Mononuclear cell (primary cell): ENCODE measurements around the gene RAI14. TPM values are rescaled to one million over a fixed set of nuclear protein-coding genes. Genes with fewer than 3 reads are reported as not detected.

Experiments
- H3K27me3 ChIP-seq: 2 replicates; pipeline ENCODE4 v1.6.0; 2011; ENCODE audit warnings: low read length, control low read depth; ENCODE audit not compliant: insufficient read depth
- H3K4me1 ChIP-seq: 2 replicates; pipeline ENCODE4 v1.5.1; 2011; ENCODE audit warnings: mild to moderate bottlenecking, low read length, control low read depth; ENCODE audit not compliant: insufficient read depth
- H3K4me3 ChIP-seq: 2 replicates; pipeline ENCODE4 v1.5.1; 2011; ENCODE audit warnings: mild to moderate bottlenecking, low read length, moderate library complexity
- H3K9me3 ChIP-seq: 2 replicates; pipeline ENCODE4 v1.5.1; 2011; ENCODE audit warnings: low read depth, mild to moderate bottlenecking, control low read depth, low read length
- total RNA-seq: library from RNA; depleted of rRNA; stranded (reverse); fragments of >200 nt; gene quantifications from one replicate; pipeline ENCODE4 v1.2.3, GENCODE V29; 2012

Gene RAI14
- total RNA-seq, 1 donor: 0.63 TPM

DNA sequence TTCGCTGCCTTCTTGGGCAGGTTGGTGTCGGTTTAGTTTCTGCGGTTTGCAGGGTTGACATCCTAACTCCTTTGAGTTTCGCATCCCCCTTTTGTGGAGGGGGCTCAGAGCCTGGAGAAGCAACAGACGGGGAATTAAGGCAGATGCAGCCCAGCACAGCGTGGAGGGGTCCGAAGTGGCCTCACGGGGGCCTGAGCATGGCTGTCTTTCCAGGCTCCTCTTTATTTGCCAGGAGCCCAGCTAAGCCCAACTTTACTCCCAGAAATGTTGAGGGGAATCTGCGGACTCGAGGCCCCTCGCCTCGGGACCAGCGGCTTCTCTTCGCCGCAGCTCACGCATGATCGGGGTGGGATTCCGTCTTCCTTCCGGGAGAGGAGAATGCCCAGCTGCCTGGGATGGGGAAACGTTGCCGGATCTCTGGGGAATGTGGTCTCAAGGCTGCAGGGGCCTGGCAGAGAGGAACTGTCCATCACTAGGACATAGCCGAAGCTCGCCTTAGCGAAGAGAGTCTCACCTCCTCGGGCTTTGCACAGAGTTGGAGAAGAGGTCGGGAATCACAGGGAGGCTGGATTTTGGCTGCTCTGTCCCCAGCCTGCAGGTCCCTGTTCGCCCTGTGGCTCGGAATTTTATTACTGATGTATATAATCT is 1.3 kb downstream of the RAI14 start:
- peaks cover 41% of the 10 kb centered on the region for H3K27me3 ChIP-seq
- peaks cover 13% of the 10 kb centered on the region for H3K4me1 ChIP-seq
- no peak overlapping the region for H3K4me3 ChIP-seq
- H3K9me3 ChIP-seq: no peaks in the 10 kb centered on the region

DNA sequence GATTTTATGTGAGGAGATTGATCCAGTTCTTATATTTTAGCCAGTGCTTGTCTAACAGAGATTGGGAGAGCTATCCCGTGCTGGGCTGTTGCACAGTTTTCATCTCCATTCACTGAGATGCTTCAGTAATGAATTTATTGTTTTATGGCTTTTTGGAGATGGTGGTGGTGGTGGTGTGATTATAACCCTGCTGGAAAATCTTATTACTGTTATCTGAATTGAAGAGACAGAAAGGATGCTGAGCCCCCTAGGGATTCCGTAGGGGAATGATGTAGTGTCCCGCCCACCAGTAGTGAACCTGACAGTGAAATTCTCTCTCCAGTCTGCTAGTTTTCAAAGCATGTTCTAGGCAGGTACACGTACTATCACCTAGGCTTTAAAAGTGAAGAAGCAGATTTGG is 1.9 kb downstream of the RAI14 start:
- peaks cover 41% of the 10 kb centered on the region for H3K27me3 ChIP-seq
- H3K4me3 ChIP-seq: no peak overlapping the region
- no peaks in the 10 kb centered on the region for H3K9me3 ChIP-seq
- peaks cover 13% of the 10 kb centered on the region for H3K4me1 ChIP-seq

DNA sequence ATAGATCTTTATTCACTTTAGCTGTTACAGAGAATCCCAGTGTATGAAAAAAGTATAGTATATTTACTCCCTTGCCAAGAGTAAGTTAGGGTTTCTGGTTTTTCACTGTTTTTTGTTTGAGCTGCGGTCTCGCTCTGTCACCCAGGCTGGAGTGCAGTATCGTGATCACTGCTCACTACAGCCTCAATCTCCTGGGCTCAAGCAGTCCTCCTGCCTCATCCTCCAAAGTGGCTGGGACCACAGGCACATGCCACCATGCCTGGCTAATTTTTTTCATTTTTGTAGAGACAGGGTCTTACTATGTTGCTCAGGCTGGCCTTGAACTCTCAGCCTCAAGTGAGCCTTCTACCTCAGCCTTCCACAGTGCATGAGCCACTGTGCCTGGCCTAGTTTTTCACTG is 3.0 kb downstream of the RAI14 start:
- Histone ChIP-seq H3K4me1 (peaks cover 13% of the 10 kb centered on the region), H3K4me3 (no peak overlapping the region)

DNA sequence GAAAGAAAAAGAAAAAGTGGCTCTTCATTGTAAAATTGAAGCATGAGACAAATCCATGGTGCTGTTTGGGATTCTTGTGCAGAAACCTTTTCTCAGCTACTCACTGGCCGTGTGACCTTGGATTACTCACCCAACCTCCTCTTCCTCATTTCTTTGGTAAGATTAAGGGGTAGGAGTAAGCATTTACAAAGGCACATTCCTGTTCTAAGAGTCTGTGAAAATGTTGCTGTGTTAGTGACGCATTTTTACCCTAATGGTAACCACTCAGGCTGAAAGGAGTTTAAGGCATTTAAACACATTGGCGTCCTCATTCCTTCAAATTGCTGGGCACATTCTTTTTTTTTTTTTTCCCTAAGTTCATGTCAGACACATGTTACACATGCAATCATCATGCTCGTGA is 4.3 kb downstream of the RAI14 start:
- Histone ChIP-seq H3K27me3 (peaks cover 24% of the 10 kb centered on the region), H3K4me3 (no peak overlapping the region), H3K4me1 (peaks cover 13% of the 10 kb centered on the region), H3K9me3 (no peaks in the 10 kb centered on the region)

More for the DNA sequence above, 3.0 kb downstream of the RAI14 start:
- Histone ChIP-seq H3K9me3 (no peaks in the 10 kb centered on the region), H3K27me3 (peaks cover 37% of the 10 kb centered on the region)

DNA sequence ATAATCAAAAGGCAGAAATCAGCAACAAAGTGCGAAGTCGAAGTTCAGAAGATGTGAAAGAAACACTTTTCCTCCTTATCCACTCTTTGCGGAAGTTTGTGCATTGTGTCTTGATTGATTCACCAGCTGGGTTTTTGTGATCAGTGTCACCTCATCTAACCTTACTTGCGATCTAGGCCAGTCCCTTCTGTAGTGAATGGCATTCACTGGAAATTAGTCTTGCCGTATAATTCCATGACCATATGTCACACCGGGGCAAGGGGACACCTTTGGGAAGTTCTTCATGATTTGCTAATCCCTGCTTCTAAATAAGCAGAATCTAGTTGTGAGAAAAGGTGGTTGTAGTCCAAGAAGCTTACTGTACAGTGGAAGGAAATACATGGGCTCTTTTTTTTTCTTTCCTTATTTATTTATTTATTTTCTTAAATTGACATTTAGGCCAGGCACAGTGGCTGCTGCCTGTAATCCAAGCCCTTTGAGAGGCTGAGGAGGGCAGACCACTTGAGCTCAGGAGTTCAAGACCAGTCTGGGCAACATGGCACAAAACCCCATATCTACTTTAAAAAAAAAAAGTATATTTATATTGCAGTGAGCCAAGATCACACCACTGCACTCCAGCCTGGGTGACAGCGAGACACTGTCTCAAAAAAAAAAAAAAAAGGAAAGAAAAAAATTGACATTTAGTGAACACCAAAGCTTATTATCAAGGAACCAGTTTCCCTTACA is 7.8 kb downstream of the RAI14 start:
- Histone ChIP-seq H3K27me3 (peaks cover 2% of the 10 kb centered on the region), H3K4me1 (no peaks in the 10 kb centered on the region), H3K4me3 (no peak overlapping the region), H3K9me3 (no peaks in the 10 kb centered on the region)

DNA sequence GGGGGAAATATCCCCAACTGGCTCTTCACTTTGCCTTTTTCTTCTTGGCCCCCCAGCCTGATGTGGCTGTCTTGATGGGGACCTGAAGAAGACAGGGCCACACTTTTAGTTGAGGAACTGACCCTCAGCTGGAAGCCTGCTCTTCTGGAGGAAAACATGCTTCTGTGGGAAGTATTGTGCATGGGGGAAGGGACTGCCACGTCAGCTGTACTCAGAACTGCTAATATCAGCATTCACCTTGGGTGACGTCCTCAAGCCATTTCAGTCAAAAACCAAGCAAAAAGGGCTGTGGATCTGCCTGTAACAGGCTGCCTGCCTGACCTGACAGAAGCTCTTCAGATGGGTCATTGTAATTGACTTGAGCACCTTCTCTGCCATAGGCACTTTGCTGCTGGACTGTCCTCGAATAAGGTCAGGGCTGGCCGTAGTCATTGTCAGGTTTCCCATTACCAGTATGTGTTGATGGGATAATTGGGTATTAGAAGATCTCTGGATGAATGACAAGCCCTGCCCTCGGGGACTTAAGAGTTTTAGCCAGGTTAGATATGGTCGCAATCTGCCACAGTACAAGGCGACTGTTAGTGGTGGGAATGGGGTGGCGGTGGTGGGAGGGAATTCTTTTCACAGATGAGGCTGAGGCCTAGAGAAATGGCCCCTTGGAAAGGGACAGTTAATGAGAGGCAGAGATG is 10.4 kb downstream of the RAI14 start:
- H3K4me1 ChIP-seq: no peaks in the 10 kb centered on the region
- no peaks in the 10 kb centered on the region for H3K9me3 ChIP-seq
- H3K27me3 ChIP-seq: no peaks in the 10 kb centered on the region
- H3K4me3 ChIP-seq: no peak overlapping the region

DNA sequence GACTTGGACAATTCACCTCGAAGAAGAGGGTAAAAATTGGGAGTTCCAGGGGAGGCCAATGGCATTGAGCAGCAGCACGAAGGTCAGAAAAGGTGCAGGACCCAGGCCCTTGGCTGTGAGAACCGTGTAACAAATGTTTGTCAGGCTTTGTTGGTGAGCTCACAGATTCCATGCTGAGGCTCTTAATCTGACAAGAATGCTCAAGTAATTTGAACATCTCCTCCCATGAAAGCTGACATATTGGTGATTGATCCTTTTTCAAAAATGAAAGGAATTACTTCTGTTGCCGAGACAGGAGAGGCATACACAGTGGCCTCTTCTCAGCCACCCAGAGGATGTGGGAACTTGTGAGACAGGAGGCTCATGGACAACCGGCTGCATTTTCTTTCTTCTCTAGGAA is 11.6 kb downstream of the RAI14 start:
- no peak overlapping the region for H3K4me3 ChIP-seq
- H3K4me1 ChIP-seq: no peaks in the 10 kb centered on the region
- H3K27me3 ChIP-seq: no peaks in the 10 kb centered on the region
- H3K9me3 ChIP-seq: no peaks in the 10 kb centered on the region

DNA sequence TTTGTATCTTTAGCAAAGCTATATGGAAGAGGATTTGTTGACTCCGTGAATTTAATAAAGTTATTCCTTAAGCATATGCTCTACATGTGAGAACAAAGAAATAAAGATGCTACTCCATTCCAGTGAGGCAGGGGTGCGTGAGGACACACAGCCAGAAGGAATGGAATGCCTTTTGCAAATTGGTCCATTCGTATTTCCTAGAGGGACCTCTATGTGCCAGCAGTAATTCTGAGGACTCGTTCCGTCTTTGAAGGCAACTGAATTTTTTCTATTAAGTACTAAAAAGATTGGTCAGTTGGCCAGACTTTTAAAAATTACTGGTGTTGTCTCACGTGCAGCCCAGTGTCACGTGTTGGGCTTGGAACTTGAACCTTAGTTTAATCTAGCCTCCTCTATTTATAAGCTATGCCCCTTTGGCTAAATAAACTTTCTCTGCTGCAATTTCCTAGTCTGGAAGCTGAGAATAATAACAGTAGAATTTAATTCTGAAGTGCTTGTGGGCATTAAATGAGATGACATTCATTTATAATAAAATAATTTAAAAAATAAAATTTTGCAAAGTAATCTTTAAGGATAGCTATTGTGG is 13.9 kb downstream of the RAI14 start:
- no peaks in the 10 kb centered on the region for H3K27me3 ChIP-seq

DNA sequence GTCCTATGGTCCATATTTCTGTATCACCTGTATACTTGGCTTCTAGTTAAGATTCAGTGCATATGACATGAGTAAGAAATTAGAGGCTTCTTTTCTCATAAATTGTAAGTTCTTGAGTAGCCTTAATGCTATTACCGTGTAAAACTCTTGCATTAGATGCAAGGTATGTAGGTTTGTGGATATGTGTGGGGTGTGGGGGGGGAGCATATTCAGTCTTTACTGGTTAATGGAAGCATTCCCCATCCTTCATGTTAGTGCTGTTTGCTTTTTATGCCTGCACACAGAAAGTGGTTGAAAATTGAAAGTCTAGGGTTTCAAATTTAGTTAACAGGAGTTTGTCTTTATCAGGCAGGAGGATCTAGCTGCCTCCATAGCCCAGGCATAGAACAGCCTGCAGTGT is 16.1 kb downstream of the RAI14 start:
- no peaks in the 10 kb centered on the region for H3K9me3 ChIP-seq
- H3K4me3 ChIP-seq: no peak overlapping the region
- no peaks in the 10 kb centered on the region for H3K4me1 ChIP-seq
- H3K27me3 ChIP-seq: no peaks in the 10 kb centered on the region

More for the DNA sequence above, 13.9 kb downstream of the RAI14 start:
- H3K4me1 ChIP-seq: no peaks in the 10 kb centered on the region
- no peaks in the 10 kb centered on the region for H3K9me3 ChIP-seq
- H3K4me3 ChIP-seq: no peak overlapping the region

DNA sequence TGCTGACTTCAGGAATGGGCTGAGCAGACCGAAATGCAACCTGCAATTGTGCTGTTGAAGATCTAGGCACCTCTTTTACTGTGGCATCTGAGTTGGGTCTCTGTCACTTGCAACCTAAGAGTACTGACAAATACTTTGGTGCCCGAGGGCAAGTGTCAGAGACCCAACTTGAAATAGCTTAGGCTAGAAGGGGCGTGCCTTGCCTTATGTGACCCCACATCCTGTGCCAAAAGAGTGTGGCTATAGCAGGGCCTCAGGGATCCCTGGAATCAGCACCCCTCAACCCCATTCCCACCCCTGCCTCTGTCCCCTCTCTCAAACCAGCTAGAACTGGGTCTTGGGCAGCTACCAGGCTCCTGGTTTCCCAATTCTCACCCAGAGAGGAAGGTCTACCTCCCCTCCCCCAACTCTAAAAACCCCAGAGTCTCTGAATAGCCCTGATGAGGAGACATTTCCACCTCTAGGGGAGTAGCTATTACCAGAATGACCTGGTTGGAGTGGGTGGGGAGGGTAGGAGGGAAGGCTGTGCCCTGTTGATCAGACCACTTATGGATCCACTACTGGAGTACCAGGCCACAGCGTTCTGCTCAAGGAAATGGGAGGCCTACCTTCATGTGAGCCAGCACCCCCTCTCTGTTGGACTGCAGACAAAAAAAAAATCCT is 17.5 kb downstream of the RAI14 start:
- Histone ChIP-seq H3K27me3 (no peaks in the 10 kb centered on the region), H3K9me3 (no peaks in the 10 kb centered on the region), H3K4me3 (no peak overlapping the region), H3K4me1 (no peaks in the 10 kb centered on the region)

DNA sequence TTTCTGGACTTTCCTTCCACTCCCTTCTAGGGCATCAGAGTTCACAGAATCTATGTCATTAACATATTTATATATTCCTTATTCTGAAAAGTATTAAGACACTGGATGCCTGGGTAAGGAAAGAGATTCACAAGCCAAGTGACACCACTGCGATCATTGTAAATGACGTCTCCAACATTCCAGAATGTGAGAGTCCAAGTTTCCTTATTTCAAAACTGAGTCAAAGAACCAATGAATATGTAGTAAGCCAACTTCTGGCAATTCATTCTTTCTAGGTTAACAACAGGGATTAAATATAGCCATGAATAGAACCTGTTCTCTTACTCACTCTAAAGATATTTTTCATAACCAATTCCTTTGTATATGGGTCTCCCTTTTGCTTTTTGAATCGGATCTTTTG is 18.1 kb downstream of the RAI14 start:
- no peak overlapping the region for H3K4me3 ChIP-seq
- H3K27me3 ChIP-seq: no peaks in the 10 kb centered on the region
- H3K4me1 ChIP-seq: no peaks in the 10 kb centered on the region
- no peaks in the 10 kb centered on the region for H3K9me3 ChIP-seq

DNA sequence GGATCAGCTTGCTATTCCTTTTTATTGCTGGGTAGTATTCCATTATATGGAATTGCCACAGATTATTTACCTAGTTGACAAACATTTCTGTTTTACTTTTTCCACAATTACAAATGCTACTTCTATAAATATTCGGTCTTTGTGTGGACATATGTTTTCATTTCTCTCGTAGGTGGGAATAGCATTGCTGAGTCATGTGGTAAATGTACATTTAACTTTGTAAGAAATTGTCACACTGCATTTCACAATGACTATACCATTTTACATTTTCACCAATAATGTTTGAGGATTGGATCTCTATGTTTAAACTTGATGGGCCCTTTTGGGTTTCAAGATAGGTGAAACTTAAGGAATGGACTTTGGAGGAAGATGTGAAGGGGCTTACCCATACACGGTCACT is 19.7 kb downstream of the RAI14 start:
- H3K27me3 ChIP-seq: no peaks in the 10 kb centered on the region
- no peak overlapping the region for H3K4me3 ChIP-seq
- no peaks in the 10 kb centered on the region for H3K4me1 ChIP-seq
- no peaks in the 10 kb centered on the region for H3K9me3 ChIP-seq

DNA sequence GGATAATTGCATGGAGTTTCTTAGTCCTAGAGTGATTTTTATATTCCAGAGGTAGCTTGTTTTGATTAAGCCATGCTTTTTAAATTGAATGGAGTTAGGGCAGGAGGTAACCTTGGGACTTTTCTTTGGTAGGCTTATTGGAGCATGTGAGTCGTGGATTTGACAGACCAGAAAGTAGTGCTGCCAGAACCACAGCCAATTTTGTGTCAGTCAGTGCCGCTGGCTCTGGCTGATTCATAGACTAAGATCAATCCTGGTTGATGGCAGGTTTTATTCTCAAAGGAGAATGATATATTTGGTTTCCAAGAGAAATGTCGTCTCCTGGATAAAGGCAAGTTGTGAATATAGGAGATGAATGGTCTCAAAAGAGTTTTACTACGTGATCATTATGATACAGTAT is 20.3 kb downstream of the RAI14 start:
- H3K4me3 ChIP-seq: no peak overlapping the region
- H3K4me1 ChIP-seq: no peaks in the 10 kb centered on the region
- no peaks in the 10 kb centered on the region for H3K27me3 ChIP-seq
- no peaks in the 10 kb centered on the region for H3K9me3 ChIP-seq

DNA sequence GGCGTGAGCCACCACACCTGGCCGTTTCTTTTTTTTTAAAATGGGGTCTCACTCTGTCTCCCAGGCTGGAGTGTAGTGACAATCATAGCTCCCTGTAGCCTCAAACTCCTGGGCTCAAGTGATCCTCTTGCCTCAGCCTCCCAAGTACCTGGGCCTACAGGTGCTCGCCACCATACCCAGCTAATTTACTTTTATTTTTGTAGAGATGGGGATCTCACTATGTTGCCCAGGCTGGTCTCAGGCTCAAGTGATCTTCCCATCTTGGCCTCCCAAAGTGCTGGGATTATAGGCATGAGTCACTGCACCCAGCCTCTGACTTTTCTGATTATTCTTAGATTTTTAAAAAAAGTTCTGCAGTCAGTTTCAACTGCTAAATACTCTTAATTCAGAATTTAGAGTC is 21.3 kb downstream of the RAI14 start:
- Histone ChIP-seq H3K9me3 (no peaks in the 10 kb centered on the region), H3K4me1 (no peaks in the 10 kb centered on the region), H3K4me3 (no peak overlapping the region), H3K27me3 (no peaks in the 10 kb centered on the region)

DNA sequence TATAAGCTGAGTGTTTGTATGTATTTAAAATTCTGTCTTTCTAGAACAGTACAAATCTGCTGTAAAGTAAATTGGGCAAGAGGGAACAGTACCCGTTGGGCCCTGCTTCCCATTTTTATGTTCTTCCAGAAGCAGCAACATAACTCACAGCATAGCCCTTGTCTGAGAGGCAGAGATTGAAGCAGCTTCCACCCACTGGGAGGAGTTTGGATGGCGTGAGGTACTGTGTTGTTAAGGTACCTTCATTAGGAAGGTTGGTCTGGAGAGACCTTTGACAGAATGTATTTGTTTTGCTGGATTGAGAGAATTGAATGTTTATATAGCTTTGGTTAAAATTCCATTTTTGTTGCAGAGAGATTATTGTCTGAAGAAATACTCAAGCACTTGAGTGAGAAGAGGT is 24.8 kb downstream of the RAI14 start:
- Histone ChIP-seq H3K9me3 (no peaks in the 10 kb centered on the region), H3K27me3 (no peaks in the 10 kb centered on the region), H3K4me3 (no peak overlapping the region), H3K4me1 (no peaks in the 10 kb centered on the region)
